ACC112 (cell line): ENCODE results near the gene PTK7.
A peak's percentile ranks its signal among the peaks of the same experiment; 100 is the strongest.

Experiments
- H2AFZ ChIP-seq: fragments of 200-600 bp; sonication (generic); one replicate; pipeline ENCODE4 v1.6.0; 2017; ENCODE audit warnings: antibody characterized with exemption, low read length; ENCODE audit not compliant: unreplicated experiment
- H3K27ac ChIP-seq: fragments of 200-600 bp; sonication (generic); 2 replicates; pipeline ENCODE4 v1.5.1; 2014; ENCODE audit warnings: low read depth, mild to moderate bottlenecking, antibody characterized with exemption, low read length, moderate library complexity
- H3K27me3 ChIP-seq: fragments of 200-600 bp; sonication (generic); 2 replicates; pipeline ENCODE4 v1.6.1; 2014; ENCODE audit warnings: mild to moderate bottlenecking, antibody characterized with exemption, low read length, moderate library complexity, mixed read lengths; ENCODE audit not compliant: insufficient read depth
- H3K36me3 ChIP-seq: fragments of 200-600 bp; sonication (generic); 2 replicates; pipeline ENCODE4 v1.6.1; 2016; ENCODE audit warnings: mild to moderate bottlenecking, antibody characterized with exemption, low read length, moderate library complexity, mixed read lengths; ENCODE audit not compliant: insufficient read depth
- H3K4me1 ChIP-seq: fragments of 200-600 bp; sonication (generic); one replicate; pipeline ENCODE4 v1.6.1; 2016; ENCODE audit warnings: low read length, mixed read lengths; ENCODE audit not compliant: insufficient read depth, unreplicated experiment, control insufficient read depth
- H3K4me3 ChIP-seq: fragments of 200-600 bp; sonication (generic); 2 replicates; pipeline ENCODE4 v1.5.1; 2014; ENCODE audit warnings: mild to moderate bottlenecking, low read depth, low read length
- H3K79me2 ChIP-seq: fragments of 200-600 bp; sonication (generic); one replicate; pipeline ENCODE4 v1.6.0; 2016; ENCODE audit warnings: low read length; ENCODE audit not compliant: control insufficient read depth, unreplicated experiment, insufficient read depth

PTK7 gene

GRCh38 chr6:43172104-43173007, 96.2 kb downstream of the PTK7 start:
- Histone ChIP-seq H3K4me3 (peak overlapping the region; percentile 76), H3K36me3 (peaks cover 11% of the 10 kb centered on the region; the same call in 1 of the 2 replicates), H2AFZ (peak overlapping the region; percentile 20), H3K27me3 (no peaks in the 10 kb centered on the region), H3K4me1 (peaks cover 28% of the 10 kb centered on the region), H3K79me2 (peaks cover 38% of the 10 kb centered on the region), H3K27ac (peak overlapping the region; percentile 89)

- H3K4me1 ChIP-seq: peaks cover 28% of the 10 kb centered on the region
- peak overlapping the region; percentile 83 for H3K27ac ChIP-seq
- H3K27me3 ChIP-seq: no peaks in the 10 kb centered on the region
- H3K4me3 ChIP-seq: peak overlapping the region; percentile 76
- no peak overlapping the region for H2AFZ ChIP-seq
- H3K36me3 ChIP-seq: peaks cover 11% of the 10 kb centered on the region; the same call in 1 of the 2 replicates
- peaks cover 38% of the 10 kb centered on the region for H3K79me2 ChIP-seq
These were observed 97.6 kb downstream of the PTK7 start for GRCh38 chr6:43173591-43174262.

- H3K36me3 ChIP-seq: peaks cover 11% of the 10 kb centered on the region; the same call in 1 of the 2 replicates
- H3K27me3 ChIP-seq: no peaks in the 10 kb centered on the region
- H3K79me2 ChIP-seq: peaks cover 38% of the 10 kb centered on the region
- peak overlapping the region; percentile 76 for H3K4me3 ChIP-seq
- peak overlapping the region; percentile 83 for H3K27ac ChIP-seq
- no peak overlapping the region for H2AFZ ChIP-seq
- H3K4me1 ChIP-seq: peaks cover 28% of the 10 kb centered on the region
These were observed 98.4 kb downstream of the PTK7 start for GRCh38 chr6:43174263-43175112.

GRCh38 chr6:43175676-43176422, 99.7 kb downstream of the PTK7 start:
- Histone ChIP-seq H3K27me3 (no peaks in the 10 kb centered on the region), H3K4me3 (no peak overlapping the region), H3K36me3 (peaks cover 11% of the 10 kb centered on the region; the same call in 1 of the 2 replicates), H2AFZ (no peak overlapping the region), H3K4me1 (peaks cover 26% of the 10 kb centered on the region), H3K27ac (peak overlapping the region; percentile 83), H3K79me2 (peaks cover 38% of the 10 kb centered on the region)

GRCh38 chr6:43176423-43176786, 100.3 kb downstream of the PTK7 start:
- Histone ChIP-seq H3K4me1 (peaks cover 32% of the 10 kb centered on the region), H3K27ac (peak overlapping the region; percentile 83; the same call in 1 of the 2 replicates), H2AFZ (no peak overlapping the region), H3K36me3 (peaks cover 11% of the 10 kb centered on the region; the same call in 1 of the 2 replicates), H3K4me3 (no peak overlapping the region), H3K79me2 (peaks cover 38% of the 10 kb centered on the region), H3K27me3 (no peaks in the 10 kb centered on the region)

- no peak overlapping the region for H3K4me3 ChIP-seq
- no peak overlapping the region for H2AFZ ChIP-seq
- no peaks in the 10 kb centered on the region for H3K27me3 ChIP-seq
- peaks cover 25% of the 10 kb centered on the region for H3K79me2 ChIP-seq
- H3K4me1 ChIP-seq: peaks cover 40% of the 10 kb centered on the region
- H3K27ac ChIP-seq: no peak overlapping the region
- H3K36me3 ChIP-seq: peaks cover 11% of the 10 kb centered on the region; the same call in 1 of the 2 replicates
These were observed 102.0 kb downstream of the PTK7 start for GRCh38 chr6:43178150-43178549.

- no peaks in the 10 kb centered on the region for H3K27me3 ChIP-seq
- no peak overlapping the region for H3K4me3 ChIP-seq
- H2AFZ ChIP-seq: no peak overlapping the region
- peaks cover 34% of the 10 kb centered on the region for H3K4me1 ChIP-seq
- peaks cover 15% of the 10 kb centered on the region for H3K79me2 ChIP-seq
- peaks cover 11% of the 10 kb centered on the region; the same call in 1 of the 2 replicates for H3K36me3 ChIP-seq
- no peak overlapping the region for H3K27ac ChIP-seq
These were observed 103.1 kb downstream of the PTK7 start for GRCh38 chr6:43178951-43179830.

- Histone ChIP-seq H3K27me3 (no peaks in the 10 kb centered on the region), H3K79me2 (peaks cover 14% of the 10 kb centered on the region), H2AFZ (no peak overlapping the region), H3K4me3 (no peak overlapping the region), H3K36me3 (peaks cover 11% of the 10 kb centered on the region; the same call in 1 of the 2 replicates), H3K27ac (no peak overlapping the region), H3K4me1 (peaks cover 30% of the 10 kb centered on the region)
These were observed 103.9 kb downstream of the PTK7 start for GRCh38 chr6:43180058-43180457.

- peaks cover 5% of the 10 kb centered on the region for H3K79me2 ChIP-seq
- no peaks in the 10 kb centered on the region for H3K27me3 ChIP-seq
- H2AFZ ChIP-seq: no peak overlapping the region
- peaks cover 6% of the 10 kb centered on the region; the same call in 1 of the 2 replicates for H3K36me3 ChIP-seq
- peak overlapping the region; percentile 78; the same call in 1 of the 2 replicates for H3K4me3 ChIP-seq
- peaks cover 22% of the 10 kb centered on the region for H3K4me1 ChIP-seq
- peak overlapping the region; percentile 2 for H3K27ac ChIP-seq
These were observed 104.9 kb downstream of the PTK7 start for GRCh38 chr6:43180985-43181384.
